Activated T-cell treated with anti-CD3 and anti-CD28 coated beads for 1 hour (primary cell): ENCODE measurements around the gene GAGE12F.
"Not testable (repeated sequence)": the region's sequence is repeated elsewhere in the genome, so short reads cannot be mapped to it uniquely, and the experiment has no call there.

ENCODE experiments used
- DNase-seq: peaks from one replicate; pipeline ENCODE4 v3.0.0-alpha.2; 2020; ENCODE audit warnings: low read depth

Gene GAGE12F

DNA sequence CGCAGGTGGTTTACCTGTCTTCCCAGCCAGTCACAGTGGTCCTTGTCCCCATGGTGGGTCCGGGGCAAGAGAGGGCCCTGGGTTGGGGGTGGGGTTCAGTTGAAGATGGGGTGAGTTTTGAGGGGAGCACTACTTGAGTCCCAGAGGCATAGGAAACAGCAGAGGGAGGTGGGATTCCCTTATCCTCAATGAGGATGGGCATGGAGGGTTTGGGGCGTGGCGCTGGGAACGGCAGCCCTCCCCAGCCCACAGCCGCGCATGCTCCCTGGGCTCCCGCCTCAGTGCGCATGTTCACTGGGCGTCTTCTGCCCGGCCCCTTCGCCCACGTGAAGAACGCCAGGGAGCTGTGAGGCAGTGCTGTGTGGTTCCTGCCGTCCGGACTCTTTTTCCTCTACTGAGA, at the start of gene GAGE12F:
GAGE12F (plus strand) TSS at position 301 of the 400 bp plus-strand sequence. CDS start 1,155 bp downstream, outside the sequence.
- DNase-seq, result not testable (repeated sequence)

DNA sequence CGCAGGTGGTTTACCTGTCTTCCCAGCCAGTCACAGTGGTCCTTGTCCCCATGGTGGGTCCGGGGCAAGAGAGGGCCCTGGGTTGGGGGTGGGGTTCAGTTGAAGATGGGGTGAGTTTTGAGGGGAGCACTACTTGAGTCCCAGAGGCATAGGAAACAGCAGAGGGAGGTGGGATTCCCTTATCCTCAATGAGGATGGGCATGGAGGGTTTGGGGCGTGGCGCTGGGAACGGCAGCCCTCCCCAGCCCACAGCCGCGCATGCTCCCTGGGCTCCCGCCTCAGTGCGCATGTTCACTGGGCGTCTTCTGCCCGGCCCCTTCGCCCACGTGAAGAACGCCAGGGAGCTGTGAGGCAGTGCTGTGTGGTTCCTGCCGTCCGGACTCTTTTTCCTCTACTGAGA, 28.8 kb upstream of the GAGE12F start, which contains the start of gene GAGE12C:
GAGE12C (plus strand) TSS at position 301 of the 400 bp plus-strand sequence. CDS start 1,155 bp downstream, outside the sequence.
- not testable (repeated sequence) for DNase-seq

GRCh38 chrX:49541433-49541832, 19.2 kb upstream of the GAGE12F start, which contains the start of gene GAGE12D:
Gene GAGE12D (plus strand): TSS chrX:49541733. CDS start chrX:49542888, 1,155 bp downstream.
- DNase-seq, result not testable (repeated sequence)

DNA sequence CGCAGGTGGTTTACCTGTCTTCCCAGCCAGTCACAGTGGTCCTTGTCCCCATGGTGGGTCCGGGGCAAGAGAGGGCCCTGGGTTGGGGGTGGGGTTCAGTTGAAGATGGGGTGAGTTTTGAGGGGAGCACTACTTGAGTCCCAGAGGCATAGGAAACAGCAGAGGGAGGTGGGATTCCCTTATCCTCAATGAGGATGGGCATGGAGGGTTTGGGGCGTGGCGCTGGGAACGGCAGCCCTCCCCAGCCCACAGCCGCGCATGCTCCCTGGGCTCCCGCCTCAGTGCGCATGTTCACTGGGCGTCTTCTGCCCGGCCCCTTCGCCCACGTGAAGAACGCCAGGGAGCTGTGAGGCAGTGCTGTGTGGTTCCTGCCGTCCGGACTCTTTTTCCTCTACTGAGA, 9.7 kb upstream of the GAGE12F start, which contains the start of gene GAGE12E:
GAGE12E (plus strand) TSS at position 301 of the 400 bp plus-strand sequence. CDS start 1,155 bp downstream, outside the sequence.
- not testable (repeated sequence) for DNase-seq

GRCh38 chrX:49568728-49569127, 8.1 kb downstream of the GAGE12F start:
- DNase-seq, result not testable (repeated sequence)

DNA sequence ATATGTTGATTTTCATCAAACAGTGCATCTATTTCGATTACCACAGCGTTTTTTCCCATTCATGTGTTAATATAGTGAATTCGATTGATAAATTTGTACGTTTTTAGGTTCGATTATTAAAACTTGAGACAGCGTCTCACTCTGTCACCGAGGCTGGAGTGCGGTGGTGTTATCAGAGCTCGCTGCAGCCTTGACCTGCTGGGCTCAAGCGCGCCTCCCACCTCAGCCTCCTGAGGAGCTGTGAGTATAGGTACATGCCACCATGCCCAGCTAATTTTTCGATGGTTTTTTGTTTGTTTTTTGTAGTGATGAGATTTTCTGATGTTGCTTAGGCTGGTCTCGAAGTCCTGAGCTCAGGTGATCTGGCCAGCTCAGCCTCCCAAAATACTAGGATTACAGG, 8.5 kb downstream of the GAGE12F start:
- DNase-seq, result not testable (repeated sequence)

DNA sequence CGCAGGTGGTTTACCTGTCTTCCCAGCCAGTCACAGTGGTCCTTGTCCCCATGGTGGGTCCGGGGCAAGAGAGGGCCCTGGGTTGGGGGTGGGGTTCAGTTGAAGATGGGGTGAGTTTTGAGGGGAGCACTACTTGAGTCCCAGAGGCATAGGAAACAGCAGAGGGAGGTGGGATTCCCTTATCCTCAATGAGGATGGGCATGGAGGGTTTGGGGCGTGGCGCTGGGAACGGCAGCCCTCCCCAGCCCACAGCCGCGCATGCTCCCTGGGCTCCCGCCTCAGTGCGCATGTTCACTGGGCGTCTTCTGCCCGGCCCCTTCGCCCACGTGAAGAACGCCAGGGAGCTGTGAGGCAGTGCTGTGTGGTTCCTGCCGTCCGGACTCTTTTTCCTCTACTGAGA, 9.5 kb downstream of the GAGE12F start, which contains the start of gene GAGE12G:
GAGE12G (plus strand) TSS at position 301 of the 400 bp plus-strand sequence. CDS start 1,155 bp downstream, outside the sequence.
- not testable (repeated sequence) for DNase-seq

GRCh38 chrX:49579649-49580048, 19.0 kb downstream of the GAGE12F start, which contains the start of gene GAGE12H:
Gene GAGE12H (plus strand): TSS chrX:49579949. CDS start chrX:49581104, 1,155 bp downstream.
- not testable (repeated sequence) for DNase-seq

DNA sequence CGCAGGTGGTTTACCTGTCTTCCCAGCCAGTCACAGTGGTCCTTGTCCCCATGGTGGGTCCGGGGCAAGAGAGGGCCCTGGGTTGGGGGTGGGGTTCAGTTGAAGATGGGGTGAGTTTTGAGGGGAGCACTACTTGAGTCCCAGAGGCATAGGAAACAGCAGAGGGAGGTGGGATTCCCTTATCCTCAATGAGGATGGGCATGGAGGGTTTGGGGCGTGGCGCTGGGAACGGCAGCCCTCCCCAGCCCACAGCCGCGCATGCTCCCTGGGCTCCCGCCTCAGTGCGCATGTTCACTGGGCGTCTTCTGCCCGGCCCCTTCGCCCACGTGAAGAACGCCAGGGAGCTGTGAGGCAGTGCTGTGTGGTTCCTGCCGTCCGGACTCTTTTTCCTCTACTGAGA, 28.6 kb downstream of the GAGE12F start, which contains the start of gene GAGE2A:
GAGE2A (plus strand) TSS at position 301 of the 400 bp plus-strand sequence. CDS start 1,155 bp downstream, outside the sequence.
- not testable (repeated sequence) for DNase-seq

GRCh38 chrX:49589769-49590478, 29.3 kb downstream of the GAGE12F start:
- DNase-seq, result not testable (repeated sequence)

- DNase-seq, result not testable (repeated sequence)
These were observed 29.8 kb downstream of the GAGE12F start for GRCh38 chrX:49590488-49590887.

- not testable (repeated sequence) for DNase-seq
These were observed 38.1 kb downstream of the GAGE12F start, which contains the start of gene GAGE1 for GRCh38 chrX:49598720-49599119. Gene GAGE1 (plus strand): TSS chrX:49599020. CDS start chrX:49600175, 1,155 bp downstream.

- DNase-seq, result no peak
These were observed 50.2 kb downstream of the GAGE12F start for GRCh38 chrX:49610718-49611310.
